Measurements from ENCODE around the gene ALG9.

DNA sequence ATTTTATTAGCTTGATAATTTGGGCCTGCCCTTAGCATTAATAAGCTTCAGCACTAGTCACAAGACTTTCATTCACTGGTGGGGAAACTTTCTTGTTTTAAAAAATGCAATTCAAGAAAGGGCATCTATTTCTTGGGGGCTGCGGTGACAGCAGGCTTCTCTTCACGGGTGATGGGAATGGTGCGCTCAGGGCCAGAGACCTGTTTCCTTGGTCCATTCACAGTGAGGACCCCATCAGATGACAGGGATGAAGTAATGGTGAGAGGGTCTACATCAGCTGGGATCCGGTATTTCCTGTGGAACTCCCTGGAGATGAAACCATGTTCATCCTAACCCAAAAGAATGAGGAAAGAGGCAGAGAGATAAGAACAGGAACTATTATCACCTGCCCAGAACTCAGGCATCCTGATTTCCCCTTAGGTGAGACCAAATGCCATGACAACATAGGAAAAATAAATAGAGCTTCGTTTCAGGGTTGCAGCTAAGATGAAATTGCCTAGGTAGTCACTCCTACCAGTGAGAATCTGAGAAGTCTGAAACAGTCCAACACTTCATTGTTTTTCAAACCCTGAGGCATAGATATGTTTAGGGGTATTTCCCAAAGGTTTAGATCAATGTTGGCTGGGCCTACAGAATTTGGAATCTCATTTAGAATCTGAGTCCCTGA, 37.4 kb upstream of the ALG9 start:
- TF ChIP-seq POLR2A (IDR thresholded peaks at IDR 0.05): no peak
- TF ChIP-seq, protein P1, sequence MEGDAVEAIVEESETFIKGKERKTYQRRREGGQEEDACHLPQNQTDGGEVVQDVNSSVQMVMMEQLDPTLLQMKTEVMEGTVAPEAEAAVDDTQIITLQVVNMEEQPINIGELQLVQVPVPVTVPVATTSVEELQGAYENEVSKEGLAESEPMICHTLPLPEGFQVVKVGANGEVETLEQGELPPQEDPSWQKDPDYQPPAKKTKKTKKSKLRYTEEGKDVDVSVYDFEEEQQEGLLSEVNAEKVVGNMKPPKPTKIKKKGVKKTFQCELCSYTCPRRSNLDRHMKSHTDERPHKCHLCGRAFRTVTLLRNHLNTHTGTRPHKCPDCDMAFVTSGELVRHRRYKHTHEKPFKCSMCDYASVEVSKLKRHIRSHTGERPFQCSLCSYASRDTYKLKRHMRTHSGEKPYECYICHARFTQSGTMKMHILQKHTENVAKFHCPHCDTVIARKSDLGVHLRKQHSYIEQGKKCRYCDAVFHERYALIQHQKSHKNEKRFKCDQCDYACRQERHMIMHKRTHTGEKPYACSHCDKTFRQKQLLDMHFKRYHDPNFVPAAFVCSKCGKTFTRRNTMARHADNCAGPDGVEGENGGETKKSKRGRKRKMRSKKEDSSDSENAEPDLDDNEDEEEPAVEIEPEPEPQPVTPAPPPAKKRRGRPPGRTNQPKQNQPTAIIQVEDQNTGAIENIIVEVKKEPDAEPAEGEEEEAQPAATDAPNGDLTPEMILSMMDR (IDR thresholded peaks at IDR 0.05): no peak

Measured in thyroid gland (tissue), 4 donors.